Transverse colon (tissue), 4 donors: Measurements from ENCODE around the gene POU1F1.

ENCODE experiments used
- CTCF ChIP-seq, 5 experiments: fragments of 200-600 bp in 3 of 5; fragments of 450-650 bp in 2 of 5; sonication (generic) in 3 of 5; IDR thresholded peaks; 1 replicate in 2 of 5; 2 replicates in 3 of 5; pipeline ENCODE4 v1.5.1; 2016 to 2017; ENCODE audit warnings: antibody characterized with exemption in 5 of 5, inconsistent platforms in 3 of 5, mild to moderate bottlenecking in 2 of 5, moderate library complexity in 1 of 5
- POLR2A ChIP-seq: fragments of 450-650 bp; IDR thresholded peaks from one replicate; pipeline ENCODE4 v1.6.1; 2016; ENCODE audit warnings: antibody characterized with exemption, mild to moderate bottlenecking, moderate library complexity
- POLR2AphosphoS5 ChIP-seq, 3 donors: sonication (generic); formaldehyde crosslinking; IDR thresholded peaks; one replicate each; pipeline ENCODE4 v1.6.1; 2016; ENCODE audit warnings: antibody characterized with exemption in 3 of 3

- TF ChIP-seq CTCF (IDR thresholded peaks at IDR 0.05) (no peak), POLR2A (no peak), POLR2AphosphoS5 (IDR thresholded peaks at IDR 0.05) (no peak)
These were observed at the start of gene POU1F1 for GRCh38 chr3:87276484-87276883.
